MCF 10A (cell line): ENCODE data around the gene GALNT7. TPM values are rescaled to one million over a fixed set of nuclear protein-coding genes. Genes with fewer than 3 reads are reported as not detected.
"Not testable (repeated sequence)": the region's sequence is repeated elsewhere in the genome, so short reads cannot be mapped to it uniquely, and the experiment has no call there.

Experiments
- BruUV-seq: library from RNA; stranded (reverse); fragments of 400-500 nt; replicated peaks from 2 replicates; lab custom pipeline; 2021; lab: Mats Ljungman, UMichigan
- CTCF ChIA-PET: fragments of 300-600 bp; sonication (Branson Sonifier 250); formaldehyde crosslinking; extraction: SDS; loops from one replicate; lab custom pipeline; 2021; ENCODE audit warnings: antibody characterized with exemption, inconsistent platforms; lab: Yijun Ruan, JAX
- POLR2A ChIA-PET: fragments of 300-600, 350-650 bp; sonication (Branson Sonifier 250); formaldehyde crosslinking; extraction: SDS; loops from one replicate; lab custom pipeline; 2020; ENCODE audit warnings: antibody characterized with exemption, inconsistent platforms; lab: Yijun Ruan, JAX
- DNase-seq: peaks from one replicate; pipeline ENCODE4 v3.0.0-alpha.2; 2018; ENCODE audit not compliant: unreplicated experiment
- H3K27ac Mint-ChIP-seq: one replicate; pipeline ENCODE4 v1.8.0; 2022; ENCODE audit warnings: mild to moderate bottlenecking, low read depth, mixed read lengths; ENCODE audit not compliant: unreplicated experiment
- H3K27me3 Mint-ChIP-seq: one replicate; pipeline ENCODE4 v1.8.0; 2022; ENCODE audit warnings: mixed read lengths; ENCODE audit not compliant: insufficient read depth, unreplicated experiment
- H3K36me3 Mint-ChIP-seq: one replicate; pipeline ENCODE4 v1.8.0; 2022; ENCODE audit warnings: mild to moderate bottlenecking, moderate library complexity, mixed read lengths; ENCODE audit not compliant: insufficient read depth, unreplicated experiment
- H3K4me1 Mint-ChIP-seq: one replicate; pipeline ENCODE4 v1.8.0; 2022; ENCODE audit warnings: mixed read lengths; ENCODE audit not compliant: insufficient read depth, unreplicated experiment
- H3K4me3 Mint-ChIP-seq: one replicate; pipeline ENCODE4 v1.8.0; 2022; ENCODE audit warnings: mild to moderate bottlenecking, moderate library complexity, mixed read lengths; ENCODE audit not compliant: unreplicated experiment
- H3K9me3 Mint-ChIP-seq: one replicate; pipeline ENCODE4 v1.8.0; 2022; ENCODE audit warnings: mixed read lengths; ENCODE audit not compliant: unreplicated experiment
- intact Hi-C: fragments of 100-400 bp; cut with micrococcal nuclease; formaldehyde crosslinking; loops from 2 replicates; pipeline ENCODE4 v1.14.1; 2022
- total RNA-seq: library from RNA; stranded (reverse); gene quantifications from 2 replicates; pipeline ENCODE4 v1.2.3, GENCODE V29; 2022
- TF ChIP-seq, protein P1 (sequence below): fragments of 200-600 bp; IDR thresholded peaks from one replicate; pipeline ENCODE4 v1.8.0; 2022; ENCODE audit warnings: antibody characterized with exemption, mild to moderate bottlenecking; ENCODE audit not compliant: unreplicated experiment

GALNT7 gene
- total RNA-seq, 1 experiment from 2014 or later = 13.7 TPM

DNA sequence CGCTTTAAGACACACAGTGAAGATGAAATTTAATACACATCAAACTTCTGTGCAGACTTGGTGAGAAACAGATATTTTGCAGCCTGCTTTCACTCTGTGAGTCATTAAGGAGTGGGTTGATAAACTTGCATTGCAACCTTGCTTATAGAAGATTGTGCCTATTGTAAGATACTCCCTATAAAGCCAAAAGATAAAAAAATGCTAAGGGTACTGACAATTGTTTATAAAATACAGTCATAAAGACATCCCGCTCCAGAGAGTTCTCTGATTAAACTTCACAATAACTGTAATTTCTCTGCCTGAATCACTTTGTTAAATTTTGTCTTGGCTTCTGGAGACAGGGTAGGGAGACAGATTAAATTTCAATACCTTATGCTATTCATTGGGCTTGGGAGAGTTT, 49.1 kb downstream of the GALNT7 start:
- BruUV-seq = no TSS peak
- Mint-ChIP-seq H3K9me3 (no peaks in the 10 kb centered on the region), H3K36me3 (no peaks in the 10 kb centered on the region), H3K4me3 (no peak overlapping the region), H3K27me3 (no peaks in the 10 kb centered on the region), H3K27ac (peak overlapping the region; percentile 73), H3K4me1 (peaks cover 38% of the 10 kb centered on the region)
- ChIA-PET POLR2A (interaction anchor here (0.6 to 1.3 kb wide), 2 partner anchors 47 to 152 kb away, joined by 3 to 4 read pairs; no protein-coding TSS in a partner anchor), CTCF (no interaction called here)
- DNase-seq = peak; percentile 55
- intact Hi-C loops = no loop called here
- TF ChIP-seq, protein P1, sequence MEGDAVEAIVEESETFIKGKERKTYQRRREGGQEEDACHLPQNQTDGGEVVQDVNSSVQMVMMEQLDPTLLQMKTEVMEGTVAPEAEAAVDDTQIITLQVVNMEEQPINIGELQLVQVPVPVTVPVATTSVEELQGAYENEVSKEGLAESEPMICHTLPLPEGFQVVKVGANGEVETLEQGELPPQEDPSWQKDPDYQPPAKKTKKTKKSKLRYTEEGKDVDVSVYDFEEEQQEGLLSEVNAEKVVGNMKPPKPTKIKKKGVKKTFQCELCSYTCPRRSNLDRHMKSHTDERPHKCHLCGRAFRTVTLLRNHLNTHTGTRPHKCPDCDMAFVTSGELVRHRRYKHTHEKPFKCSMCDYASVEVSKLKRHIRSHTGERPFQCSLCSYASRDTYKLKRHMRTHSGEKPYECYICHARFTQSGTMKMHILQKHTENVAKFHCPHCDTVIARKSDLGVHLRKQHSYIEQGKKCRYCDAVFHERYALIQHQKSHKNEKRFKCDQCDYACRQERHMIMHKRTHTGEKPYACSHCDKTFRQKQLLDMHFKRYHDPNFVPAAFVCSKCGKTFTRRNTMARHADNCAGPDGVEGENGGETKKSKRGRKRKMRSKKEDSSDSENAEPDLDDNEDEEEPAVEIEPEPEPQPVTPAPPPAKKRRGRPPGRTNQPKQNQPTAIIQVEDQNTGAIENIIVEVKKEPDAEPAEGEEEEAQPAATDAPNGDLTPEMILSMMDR = no peak

GRCh38 chr4:173218411-173219125, 50.0 kb downstream of the GALNT7 start:
- Mint-ChIP-seq H3K36me3 (no peaks in the 10 kb centered on the region), H3K4me3 (no peak overlapping the region), H3K27me3 (no peaks in the 10 kb centered on the region), H3K27ac (peak overlapping the region; percentile 73), H3K4me1 (peaks cover 38% of the 10 kb centered on the region), H3K9me3 (no peaks in the 10 kb centered on the region)
- TF ChIP-seq, protein P1 = no peak
- BruUV-seq = no TSS peak
- DNase-seq = peak; percentile 78
- ChIA-PET POLR2A (no interaction called here), CTCF (no interaction called here)
- intact Hi-C loops = no loop called here

GRCh38 chr4:173219126-173219437, 50.5 kb downstream of the GALNT7 start:
- POLR2A ChIA-PET, H3K4me3 Mint-ChIP-seq, CTCF ChIA-PET, H3K9me3 Mint-ChIP-seq, H3K27me3 Mint-ChIP-seq, DNase-seq, intact Hi-C loops, H3K36me3 Mint-ChIP-seq, BruUV-seq: not testable (repeated sequence)
- Mint-ChIP-seq H3K4me1 (peaks cover 38% of the 10 kb centered on the region), H3K27ac (peak overlapping the region; percentile 73)

DNA sequence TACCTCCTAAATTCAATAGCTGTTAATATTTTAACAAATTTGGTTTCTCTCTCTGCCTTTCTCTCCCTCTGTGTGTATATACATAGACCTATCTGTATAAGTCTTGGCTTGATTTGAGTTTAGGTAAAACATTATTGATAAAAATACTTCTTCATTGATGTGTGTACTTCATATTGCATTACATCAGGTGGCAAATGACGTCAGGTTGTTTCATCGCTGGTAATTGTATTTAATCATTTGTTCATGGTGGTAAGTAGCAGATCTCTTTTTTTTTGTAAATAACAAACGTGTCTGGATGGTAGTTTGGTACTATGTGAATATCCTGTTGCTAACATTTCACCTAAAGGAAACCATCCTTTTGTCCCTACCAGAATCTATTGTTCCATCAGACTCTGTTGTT, 55.1 kb downstream of the GALNT7 start:
- no peak overlapping the region for H3K4me3 Mint-ChIP-seq
- ChIA-PET POLR2A (no interaction called here), CTCF (interaction anchor here (1.2 to 2.2 kb wide), 4 partner anchors 9 to 187 kb away, joined by 3 to 8 read pairs (median 4); no protein-coding TSS in a partner anchor)
- peaks cover 14% of the 10 kb centered on the region for H3K4me1 Mint-ChIP-seq
- no peaks in the 10 kb centered on the region for H3K36me3 Mint-ChIP-seq
- H3K9me3 Mint-ChIP-seq = no peaks in the 10 kb centered on the region
- TF ChIP-seq, protein P1 = no peak
- H3K27me3 Mint-ChIP-seq = no peaks in the 10 kb centered on the region
- intact Hi-C loops = no loop called here
- H3K27ac Mint-ChIP-seq = no peak overlapping the region
- no peak for DNase-seq
- BruUV-seq = no TSS peak
